Osteocyte (in vitro differentiated cells): Measurements from ENCODE around the gene GOSR2. TPM values are rescaled to one million over a fixed set of nuclear protein-coding genes. Genes with fewer than 3 reads are reported as not detected.

ENCODE experiments used
- DNase-seq: peaks from one replicate; pipeline ENCODE4 v3.0.0; 2021; ENCODE audit warnings: mixed read lengths; ENCODE audit not compliant: unreplicated experiment; ENCODE audit errors: extremely low spot score
- H3K27ac Mint-ChIP-seq: one replicate; pipeline ENCODE4 v1.8.0; 2021; ENCODE audit warnings: mild to moderate bottlenecking, mixed read lengths; ENCODE audit not compliant: unreplicated experiment
- H3K27me3 Mint-ChIP-seq: one replicate; pipeline ENCODE4 v1.8.0; 2021; ENCODE audit warnings: mixed read lengths; ENCODE audit not compliant: unreplicated experiment
- H3K36me3 Mint-ChIP-seq: one replicate; pipeline ENCODE4 v1.8.0; 2021; ENCODE audit warnings: mixed read lengths; ENCODE audit not compliant: unreplicated experiment
- H3K4me1 Mint-ChIP-seq: one replicate; pipeline ENCODE4 v1.8.0; 2021; ENCODE audit warnings: mixed read lengths; ENCODE audit not compliant: unreplicated experiment
- H3K4me3 Mint-ChIP-seq: one replicate; pipeline ENCODE4 v1.8.0; 2021; ENCODE audit warnings: mild to moderate bottlenecking, moderate library complexity, mixed read lengths; ENCODE audit not compliant: unreplicated experiment
- H3K9me3 Mint-ChIP-seq: one replicate; pipeline ENCODE4 v1.8.0; 2021; ENCODE audit warnings: mixed read lengths; ENCODE audit not compliant: unreplicated experiment
- total RNA-seq: library from RNA; stranded (reverse); gene quantifications from 2 replicates; pipeline ENCODE4 v1.2.1, GENCODE V29; 2021
- TF ChIP-seq, protein P1 (sequence below): fragments of 200-600 bp; sonication (generic); IDR thresholded peaks from 2 replicates; pipeline ENCODE4 v1.5.0; 2021; ENCODE audit warnings: antibody characterized with exemption, mild to moderate bottlenecking, moderate library complexity

The GOSR2 gene
- total RNA-seq, 1 donor from 2014 or later = 63.7 TPM

DNA sequence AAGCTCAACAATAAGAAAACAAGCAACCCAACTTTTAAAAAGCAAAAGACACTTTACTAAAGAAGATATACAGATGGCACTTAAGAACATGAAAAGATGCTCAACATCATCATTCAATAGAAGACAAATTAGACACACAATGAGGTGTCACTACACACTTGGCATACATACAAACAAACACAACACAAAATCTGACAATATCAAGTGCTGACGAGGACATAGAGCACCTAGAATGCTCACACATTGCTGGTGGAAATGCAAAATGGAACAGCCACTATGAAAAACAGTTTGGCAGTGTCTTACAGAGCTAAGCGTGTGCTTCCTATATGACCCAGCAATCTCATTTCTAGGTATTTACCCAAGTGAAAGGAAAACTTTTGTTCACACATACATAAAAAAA is 37.2 kb downstream of the GOSR2 start:
- no peaks in the 10 kb centered on the region for H3K9me3 Mint-ChIP-seq
- H3K4me1 Mint-ChIP-seq = no peaks in the 10 kb centered on the region
- no peak overlapping the region for H3K4me3 Mint-ChIP-seq
- TF ChIP-seq, protein P1, sequence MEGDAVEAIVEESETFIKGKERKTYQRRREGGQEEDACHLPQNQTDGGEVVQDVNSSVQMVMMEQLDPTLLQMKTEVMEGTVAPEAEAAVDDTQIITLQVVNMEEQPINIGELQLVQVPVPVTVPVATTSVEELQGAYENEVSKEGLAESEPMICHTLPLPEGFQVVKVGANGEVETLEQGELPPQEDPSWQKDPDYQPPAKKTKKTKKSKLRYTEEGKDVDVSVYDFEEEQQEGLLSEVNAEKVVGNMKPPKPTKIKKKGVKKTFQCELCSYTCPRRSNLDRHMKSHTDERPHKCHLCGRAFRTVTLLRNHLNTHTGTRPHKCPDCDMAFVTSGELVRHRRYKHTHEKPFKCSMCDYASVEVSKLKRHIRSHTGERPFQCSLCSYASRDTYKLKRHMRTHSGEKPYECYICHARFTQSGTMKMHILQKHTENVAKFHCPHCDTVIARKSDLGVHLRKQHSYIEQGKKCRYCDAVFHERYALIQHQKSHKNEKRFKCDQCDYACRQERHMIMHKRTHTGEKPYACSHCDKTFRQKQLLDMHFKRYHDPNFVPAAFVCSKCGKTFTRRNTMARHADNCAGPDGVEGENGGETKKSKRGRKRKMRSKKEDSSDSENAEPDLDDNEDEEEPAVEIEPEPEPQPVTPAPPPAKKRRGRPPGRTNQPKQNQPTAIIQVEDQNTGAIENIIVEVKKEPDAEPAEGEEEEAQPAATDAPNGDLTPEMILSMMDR = no peak
- H3K36me3 Mint-ChIP-seq = no peaks in the 10 kb centered on the region
- no peak overlapping the region for H3K27ac Mint-ChIP-seq
- no peak for DNase-seq
- H3K27me3 Mint-ChIP-seq = peaks cover 48% of the 10 kb centered on the region

DNA sequence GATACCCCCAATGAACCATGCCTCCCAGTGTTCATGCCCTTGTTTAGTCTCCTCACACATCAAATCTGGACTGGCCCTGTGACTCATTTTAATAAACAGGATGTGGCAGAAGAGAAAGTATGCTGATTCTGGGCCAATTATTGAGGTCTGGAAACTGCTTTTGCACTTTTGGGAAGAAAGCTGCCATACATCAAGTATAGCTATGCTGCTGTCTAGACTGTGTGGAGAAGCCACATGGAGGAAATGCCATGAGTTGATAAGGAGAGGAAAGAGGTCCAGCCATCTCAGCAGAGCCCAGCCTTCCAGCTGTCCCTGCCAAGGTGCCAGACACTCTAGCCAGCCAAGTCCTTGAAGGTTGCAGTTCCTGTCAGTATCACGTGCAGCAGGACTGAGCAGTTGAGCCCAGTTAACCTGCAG is 39.4 kb downstream of the GOSR2 start:
- Mint-ChIP-seq H3K9me3 (no peaks in the 10 kb centered on the region), H3K27ac (no peak overlapping the region), H3K36me3 (no peaks in the 10 kb centered on the region), H3K27me3 (peaks cover 58% of the 10 kb centered on the region), H3K4me3 (no peak overlapping the region), H3K4me1 (no peaks in the 10 kb centered on the region)
- TF ChIP-seq, protein P1 = no peak
- DNase-seq = no peak

DNA sequence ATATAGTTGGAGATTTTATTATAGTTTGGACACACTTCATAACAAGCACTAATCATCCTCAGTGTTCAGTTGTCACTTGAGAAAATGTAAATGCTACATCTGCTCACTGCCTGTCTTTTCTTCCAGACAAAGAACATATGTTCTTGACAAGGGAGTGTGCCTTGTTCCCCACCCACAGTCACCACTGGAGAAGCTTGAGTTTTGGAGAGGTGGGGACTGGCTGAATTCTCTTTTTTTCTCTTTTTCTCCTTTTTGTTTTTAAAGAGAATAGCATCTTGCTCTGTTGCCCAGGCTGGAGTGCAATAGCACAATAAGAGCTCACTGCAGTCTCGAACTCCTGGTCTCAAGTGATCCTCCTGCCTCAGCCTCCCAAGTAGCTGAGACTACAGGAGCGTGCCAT is 40.6 kb downstream of the GOSR2 start:
- no peaks in the 10 kb centered on the region for H3K4me1 Mint-ChIP-seq
- no peak overlapping the region for H3K4me3 Mint-ChIP-seq
- DNase-seq = no peak
- no peaks in the 10 kb centered on the region for H3K9me3 Mint-ChIP-seq
- TF ChIP-seq, protein P1 = no peak
- H3K36me3 Mint-ChIP-seq = no peaks in the 10 kb centered on the region
- peaks cover 60% of the 10 kb centered on the region for H3K27me3 Mint-ChIP-seq
- no peak overlapping the region for H3K27ac Mint-ChIP-seq

DNA sequence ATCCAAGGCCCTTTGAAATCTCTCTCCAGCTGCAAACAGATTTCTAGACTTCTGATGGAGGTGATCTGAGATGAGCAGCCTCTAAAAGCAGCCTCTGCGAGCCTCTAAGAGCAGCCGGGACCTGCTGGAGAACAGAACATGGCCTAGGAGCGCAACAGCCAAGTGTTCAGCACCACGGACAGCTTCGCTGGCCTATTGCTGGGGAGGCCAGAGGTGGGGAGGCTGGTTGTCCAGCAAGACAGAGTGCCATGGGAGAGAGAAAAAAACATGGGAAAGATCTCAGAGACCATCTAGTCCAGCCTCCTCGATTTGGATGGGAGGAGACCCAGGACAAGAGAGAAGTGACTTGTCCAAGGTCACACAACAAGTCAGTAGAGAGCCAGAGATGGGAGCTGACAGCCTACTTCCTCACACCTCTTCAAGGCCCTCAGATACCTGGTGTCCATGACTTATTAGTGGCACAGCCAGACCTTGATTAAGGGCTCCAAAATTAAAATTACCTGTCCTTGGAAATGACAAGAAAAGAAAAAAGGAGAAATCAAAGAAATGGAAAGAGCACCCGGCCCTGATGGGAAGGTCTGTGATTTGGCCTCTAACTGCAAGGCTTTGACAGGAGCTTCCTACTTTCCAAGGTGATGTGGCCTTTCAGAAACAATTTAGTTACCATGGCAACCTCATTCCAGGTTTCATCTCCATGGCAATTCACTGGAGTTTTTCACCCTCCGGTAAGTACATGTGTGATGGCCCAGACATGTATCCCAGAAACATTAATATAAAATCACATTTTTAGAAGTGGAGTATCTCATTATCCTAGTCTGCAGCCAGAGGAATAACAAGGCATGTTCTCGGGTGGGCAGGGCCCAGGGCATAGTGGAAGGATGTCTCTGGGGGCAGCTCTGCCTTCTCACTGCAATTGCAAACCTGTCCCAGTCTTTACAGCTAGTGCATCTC is 41.6 kb downstream of the GOSR2 start:
- no peak for DNase-seq
- no peaks in the 10 kb centered on the region for H3K4me1 Mint-ChIP-seq
- H3K27ac Mint-ChIP-seq = no peak overlapping the region
- H3K4me3 Mint-ChIP-seq = no peak overlapping the region
- H3K9me3 Mint-ChIP-seq = no peaks in the 10 kb centered on the region
- H3K36me3 Mint-ChIP-seq = no peaks in the 10 kb centered on the region
- TF ChIP-seq, protein P1 = no peak
- H3K27me3 Mint-ChIP-seq = peaks cover 54% of the 10 kb centered on the region

DNA sequence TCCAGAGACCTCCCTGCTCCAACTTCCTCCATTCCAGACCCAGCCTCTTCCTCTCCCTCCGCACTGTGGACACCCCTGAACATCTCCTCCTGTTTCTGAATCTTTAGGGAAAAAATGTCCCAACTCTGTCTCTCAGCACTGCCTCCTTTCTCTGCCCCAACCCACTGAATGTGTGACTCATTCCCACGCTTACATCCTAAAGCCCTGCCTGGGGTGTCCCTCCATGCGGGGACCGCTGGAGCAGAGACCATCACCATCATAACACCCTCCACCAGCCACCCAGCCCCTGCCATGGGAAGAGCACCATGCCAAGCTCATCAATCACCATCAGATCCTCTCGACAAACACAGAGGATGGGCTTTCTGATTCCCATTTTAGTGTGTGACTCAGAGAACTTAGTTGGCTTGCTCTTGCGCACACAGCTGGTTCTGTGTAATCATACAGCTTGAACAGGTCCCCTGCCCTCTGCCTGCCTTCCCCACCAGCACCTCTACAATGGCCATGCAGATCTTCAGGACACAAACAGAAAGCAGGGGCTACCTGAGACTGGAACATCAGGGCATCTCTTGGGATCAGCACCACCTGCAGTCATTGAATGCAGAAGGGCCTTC is 45.4 kb downstream of the GOSR2 start:
- DNase-seq = no peak
- Mint-ChIP-seq H3K27ac (no peak overlapping the region), H3K4me3 (no peak overlapping the region), H3K27me3 (peaks cover 54% of the 10 kb centered on the region), H3K36me3 (no peaks in the 10 kb centered on the region), H3K9me3 (no peaks in the 10 kb centered on the region), H3K4me1 (no peaks in the 10 kb centered on the region)
- TF ChIP-seq, protein P1 = no peak
